Lower leg skin (tissue), 3 donors: ENCODE measurements around the gene RORC.

Source experiments
- CTCF ChIP-seq, 3 donors: fragments of 450-650 bp; IDR thresholded peaks; one replicate each; pipeline ENCODE4 v1.5.1; 2016; ENCODE audit warnings: antibody characterized with exemption in 3 of 3, mild to moderate bottlenecking in 3 of 3, moderate library complexity in 2 of 3
- POLR2A ChIP-seq, 2 donors: fragments of 450-650 bp; IDR thresholded peaks; one replicate each; pipeline ENCODE4 v1.6.1; 2016 to 2017; ENCODE audit warnings: antibody characterized with exemption in 2 of 2, mild to moderate bottlenecking in 1 of 2, moderate library complexity in 1 of 2

DNA sequence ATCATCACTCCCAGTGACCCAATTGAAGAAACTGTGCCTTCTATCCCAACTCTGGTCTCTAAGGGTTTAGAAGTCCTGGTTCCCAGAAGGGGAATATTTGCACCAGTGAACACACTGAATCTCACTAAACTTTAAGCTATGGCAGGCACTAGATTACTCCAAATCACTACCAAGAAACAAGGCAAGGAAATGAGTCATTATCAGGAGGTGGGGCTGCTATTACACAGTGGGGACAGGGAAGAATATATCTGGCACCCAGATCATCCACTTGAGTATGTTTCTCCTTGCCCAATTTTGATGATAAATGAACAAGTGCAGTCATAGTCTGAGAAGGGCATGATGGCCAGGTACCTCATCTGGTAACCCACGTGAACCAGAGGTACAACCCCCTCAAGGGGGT, 75.3 kb downstream of the RORC start:
- TF ChIP-seq CTCF (IDR thresholded peaks at IDR 0.05) (no peak), POLR2A (IDR thresholded peaks at IDR 0.05) (no peak)
